HepG2 (cell line): Measurements from ENCODE around the gene VEZF1. TPM values are rescaled to one million over a fixed set of nuclear protein-coding genes. Genes with fewer than 3 reads are reported as not detected.

Source experiments
- CBFB ChIP-seq: sonication (generic); formaldehyde crosslinking; IDR thresholded peaks from 2 replicates; pipeline ENCODE4 v1.4.0; 2020; ENCODE audit warnings: missing genetic modification reagents
- HMG20B ChIP-seq: conservative IDR thresholded peaks from 2 replicates; pipeline ENCODE4 v1.6.1; 2016; ENCODE audit warnings: missing genetic modification reagents, missing compliant biosample characterization
- KDM4B ChIP-seq: sonication (generic); formaldehyde crosslinking; IDR thresholded peaks from 2 replicates; pipeline ENCODE4 v1.4.0; 2020; ENCODE audit warnings: missing genetic modification reagents
- MAF1 ChIP-seq: sonication (generic); formaldehyde crosslinking; IDR thresholded peaks from 2 replicates; pipeline ENCODE4 v1.5.0; 2020; ENCODE audit warnings: missing genetic modification reagents, borderline replicate concordance
- MAZ ChIP-seq, 2 experiments: sonication (generic) in 1 of 2; formaldehyde crosslinking in 1 of 2; IDR thresholded peaks; 2 replicates each; pipeline versions ENCODE4 v1.5.0 to v1.6.1; 2012 to 2020; ENCODE audit warnings: low read depth in 2 of 2, mild to moderate bottlenecking in 2 of 2, borderline replicate concordance in 1 of 2, improper control_type of control experiment in 1 of 2, low read length in 1 of 2, missing genetic modification reagents in 1 of 2, moderate library complexity in 1 of 2
- NCOR1 ChIP-seq: fragments of 200-600 bp; sonication (generic); IDR thresholded peaks from 2 replicates; pipeline ENCODE4 v1.7.0; 2017; ENCODE audit warnings: antibody characterized with exemption, low read length, borderline replicate concordance
- NR3C1 ChIP-seq: sonication (generic); formaldehyde crosslinking; IDR thresholded peaks from 2 replicates; pipeline ENCODE4 v1.4.0; 2020; ENCODE audit warnings: missing genetic modification reagents
- U2AF1 ChIP-seq: fragments of 200-400 bp; formaldehyde crosslinking; optimal IDR thresholded peaks from 2 replicates; pipeline ENCODE3; 2017; ENCODE audit warnings: mild to moderate bottlenecking, low read depth, low read length
- ZNF101 ChIP-seq: sonication (generic); formaldehyde crosslinking; IDR thresholded peaks from 2 replicates; pipeline ENCODE4 v1.4.0; 2020; ENCODE audit warnings: mild to moderate bottlenecking, low read depth, missing genetic modification reagents, borderline replicate concordance
- ZNF567 ChIP-seq: sonication (generic); formaldehyde crosslinking; IDR thresholded peaks from 2 replicates; pipeline ENCODE4 v1.8.1; 2023; ENCODE audit warnings: mild to moderate bottlenecking, missing genetic modification reagents, borderline replicate concordance
- polyA plus RNA-seq, 8 experiments: library from polyadenylated mRNA; depleted of rRNA in 3 of 8; stranded (reverse) in 7 of 8; unstranded in 1 of 8; fragments of >200 nt; fragmentation: Illumina TruSeq in 4 of 8; extraction: Trizol in 4 of 8; gene quantifications; 2 replicates each; pipeline versions ENCODE4 v1.2.1 to v1.2.3, GENCODE V29; 2011 to 2016; ENCODE audit warnings: low read depth in 4 of 8, missing spikeins in 1 of 8, mixed read lengths in 1 of 8; ENCODE audit not compliant: insufficient read depth in 1 of 8
- total RNA-seq, 5 experiments: library from RNA; depleted of rRNA; stranded (reverse); fragments of >200 nt; fragmentation: Illumina TruSeq; extraction: Trizol; gene quantifications; 2 replicates each; pipeline ENCODE4 v1.2.3, GENCODE V29; 2016; ENCODE audit warnings: low read depth in 1 of 5
- TF ChIP-seq, protein P1 (sequence below): sonication (generic); formaldehyde crosslinking; IDR thresholded peaks from 2 replicates; pipeline ENCODE4 v1.9.0; 2021; ENCODE audit warnings: missing genetic modification reagents, mild to moderate bottlenecking, borderline replicate concordance
- TF ChIP-seq, protein P2 (sequence below): sonication (generic); formaldehyde crosslinking; IDR thresholded peaks from 2 replicates; pipeline ENCODE4 v1.4.0; 2020; ENCODE audit warnings: missing genetic modification reagents
- TF ChIP-seq, protein P3 (sequence below): sonication (generic); formaldehyde crosslinking; IDR thresholded peaks from 2 replicates; pipeline ENCODE4; 2020; ENCODE audit warnings: missing genetic modification reagents, mild to moderate bottlenecking, borderline replicate concordance
- TF ChIP-seq, protein P4 (sequence below): IDR thresholded peaks from 2 replicates; pipeline ENCODE4 v1.6.1; 2018; ENCODE audit warnings: missing genetic modification reagents, mild to moderate bottlenecking, missing compliant biosample characterization
- TF ChIP-seq, protein P5 (sequence below): sonication (generic); formaldehyde crosslinking; IDR thresholded peaks from 2 replicates; pipeline ENCODE4 v1.4.0; 2020; ENCODE audit warnings: mild to moderate bottlenecking, missing genetic modification reagents, borderline replicate concordance
- TF ChIP-seq, protein P6 (sequence below): sonication (generic); formaldehyde crosslinking; IDR thresholded peaks from 2 replicates; pipeline ENCODE4 v1.4.0; 2020; ENCODE audit warnings: low read depth, mild to moderate bottlenecking, missing genetic modification reagents

VEZF1 gene
- total and polyA plus RNA-seq, 2 of the 13 experiments (the other 11 are each of a cell fraction or from before 2014, with no cell fraction given) = 45.9 to 49.7 TPM

DNA sequence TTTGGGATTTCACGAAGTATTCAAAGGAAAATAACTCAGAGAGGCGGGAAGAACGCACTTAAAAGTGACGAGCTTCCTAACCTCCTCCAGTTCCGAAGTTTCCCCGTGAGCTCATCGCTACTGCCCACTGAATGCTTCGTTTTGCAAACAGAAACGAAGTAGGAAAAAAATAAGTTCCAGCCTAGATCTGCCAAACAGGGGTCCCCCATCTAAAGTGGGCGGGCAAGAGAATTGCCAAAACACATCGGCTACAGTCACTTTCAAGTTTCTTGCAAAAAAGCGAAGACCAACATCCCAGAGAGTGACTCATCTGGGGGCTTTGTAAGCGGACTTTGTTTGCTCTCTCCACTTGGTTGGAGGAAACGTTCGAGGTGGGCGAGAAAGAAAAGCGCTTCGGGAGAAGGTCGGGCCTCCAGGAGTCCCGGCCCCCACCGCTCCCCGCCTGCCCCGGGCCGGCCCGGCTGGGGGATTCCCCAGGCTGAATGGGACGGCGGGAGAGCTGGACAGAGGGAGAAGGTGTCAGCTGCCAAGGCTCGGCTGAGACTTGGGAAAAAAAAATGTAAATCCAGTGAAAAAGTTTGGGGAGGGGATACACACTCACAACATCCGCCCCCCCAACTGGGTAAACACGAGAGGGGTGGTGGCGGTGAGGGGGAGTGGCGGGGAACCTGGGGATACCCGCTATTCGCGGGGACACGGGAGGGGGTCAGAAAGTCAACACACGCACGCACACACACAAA lies 1.0 kb downstream of the VEZF1 start (continued):
- TF ChIP-seq, protein P1, sequence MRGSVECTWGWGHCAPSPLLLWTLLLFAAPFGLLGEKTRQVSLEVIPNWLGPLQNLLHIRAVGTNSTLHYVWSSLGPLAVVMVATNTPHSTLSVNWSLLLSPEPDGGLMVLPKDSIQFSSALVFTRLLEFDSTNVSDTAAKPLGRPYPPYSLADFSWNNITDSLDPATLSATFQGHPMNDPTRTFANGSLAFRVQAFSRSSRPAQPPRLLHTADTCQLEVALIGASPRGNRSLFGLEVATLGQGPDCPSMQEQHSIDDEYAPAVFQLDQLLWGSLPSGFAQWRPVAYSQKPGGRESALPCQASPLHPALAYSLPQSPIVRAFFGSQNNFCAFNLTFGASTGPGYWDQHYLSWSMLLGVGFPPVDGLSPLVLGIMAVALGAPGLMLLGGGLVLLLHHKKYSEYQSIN = no peak
- TF ChIP-seq NR3C1 (CRISPR knock-in tag) (no peak), U2AF1 (peak; percentile 53), CBFB (0 out of 2 replicates have a peak, but pooled peaks have one; percentile 23), MAF1 (CRISPR knock-in tag) (no peak), KDM4B (CRISPR knock-in tag) (0 out of 2 replicates have a peak, but pooled peaks have one; percentile 3), NCOR1 (peak; percentile 43; the same call in 1 of the 2 replicates), ZNF101 (CRISPR knock-in tag) (no peak), HMG20B (CRISPR knock-in tag) (no peak), ZNF567 (no peak), MAZ (IDR thresholded peaks at IDR 0.05; ENCODE audit: borderline replicate concordance, low read depth, low read length) (peak; percentile 32; the same call in 1 of the 2 replicates), MAZ (CRISPR knock-in tag; IDR thresholded peaks at IDR 0.05; ENCODE audit: low read depth) (peak; percentile 39; the same call in 1 of the 2 replicates)
- TF ChIP-seq, protein P2, sequence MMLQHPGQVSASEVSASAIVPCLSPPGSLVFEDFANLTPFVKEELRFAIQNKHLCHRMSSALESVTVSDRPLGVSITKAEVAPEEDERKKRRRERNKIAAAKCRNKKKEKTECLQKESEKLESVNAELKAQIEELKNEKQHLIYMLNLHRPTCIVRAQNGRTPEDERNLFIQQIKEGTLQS (CRISPR knock-in tag) = peak; percentile 87
- TF ChIP-seq, protein P3, sequence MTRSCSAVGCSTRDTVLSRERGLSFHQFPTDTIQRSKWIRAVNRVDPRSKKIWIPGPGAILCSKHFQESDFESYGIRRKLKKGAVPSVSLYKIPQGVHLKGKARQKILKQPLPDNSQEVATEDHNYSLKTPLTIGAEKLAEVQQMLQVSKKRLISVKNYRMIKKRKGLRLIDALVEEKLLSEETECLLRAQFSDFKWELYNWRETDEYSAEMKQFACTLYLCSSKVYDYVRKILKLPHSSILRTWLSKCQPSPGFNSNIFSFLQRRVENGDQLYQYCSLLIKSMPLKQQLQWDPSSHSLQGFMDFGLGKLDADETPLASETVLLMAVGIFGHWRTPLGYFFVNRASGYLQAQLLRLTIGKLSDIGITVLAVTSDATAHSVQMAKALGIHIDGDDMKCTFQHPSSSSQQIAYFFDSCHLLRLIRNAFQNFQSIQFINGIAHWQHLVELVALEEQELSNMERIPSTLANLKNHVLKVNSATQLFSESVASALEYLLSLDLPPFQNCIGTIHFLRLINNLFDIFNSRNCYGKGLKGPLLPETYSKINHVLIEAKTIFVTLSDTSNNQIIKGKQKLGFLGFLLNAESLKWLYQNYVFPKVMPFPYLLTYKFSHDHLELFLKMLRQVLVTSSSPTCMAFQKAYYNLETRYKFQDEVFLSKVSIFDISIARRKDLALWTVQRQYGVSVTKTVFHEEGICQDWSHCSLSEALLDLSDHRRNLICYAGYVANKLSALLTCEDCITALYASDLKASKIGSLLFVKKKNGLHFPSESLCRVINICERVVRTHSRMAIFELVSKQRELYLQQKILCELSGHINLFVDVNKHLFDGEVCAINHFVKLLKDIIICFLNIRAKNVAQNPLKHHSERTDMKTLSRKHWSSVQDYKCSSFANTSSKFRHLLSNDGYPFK (CRISPR knock-in tag) = 0 out of 2 replicates have a peak, but pooled peaks have one; percentile 23
- TF ChIP-seq, protein P4, sequence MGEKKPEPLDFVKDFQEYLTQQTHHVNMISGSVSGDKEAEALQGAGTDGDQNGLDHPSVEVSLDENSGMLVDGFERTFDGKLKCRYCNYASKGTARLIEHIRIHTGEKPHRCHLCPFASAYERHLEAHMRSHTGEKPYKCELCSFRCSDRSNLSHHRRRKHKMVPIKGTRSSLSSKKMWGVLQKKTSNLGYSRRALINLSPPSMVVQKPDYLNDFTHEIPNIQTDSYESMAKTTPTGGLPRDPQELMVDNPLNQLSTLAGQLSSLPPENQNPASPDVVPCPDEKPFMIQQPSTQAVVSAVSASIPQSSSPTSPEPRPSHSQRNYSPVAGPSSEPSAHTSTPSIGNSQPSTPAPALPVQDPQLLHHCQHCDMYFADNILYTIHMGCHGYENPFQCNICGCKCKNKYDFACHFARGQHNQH (CRISPR knock-in tag) = 0 out of 2 replicates have a peak, but pooled peaks have one; percentile 32
- TF ChIP-seq, protein P5, sequence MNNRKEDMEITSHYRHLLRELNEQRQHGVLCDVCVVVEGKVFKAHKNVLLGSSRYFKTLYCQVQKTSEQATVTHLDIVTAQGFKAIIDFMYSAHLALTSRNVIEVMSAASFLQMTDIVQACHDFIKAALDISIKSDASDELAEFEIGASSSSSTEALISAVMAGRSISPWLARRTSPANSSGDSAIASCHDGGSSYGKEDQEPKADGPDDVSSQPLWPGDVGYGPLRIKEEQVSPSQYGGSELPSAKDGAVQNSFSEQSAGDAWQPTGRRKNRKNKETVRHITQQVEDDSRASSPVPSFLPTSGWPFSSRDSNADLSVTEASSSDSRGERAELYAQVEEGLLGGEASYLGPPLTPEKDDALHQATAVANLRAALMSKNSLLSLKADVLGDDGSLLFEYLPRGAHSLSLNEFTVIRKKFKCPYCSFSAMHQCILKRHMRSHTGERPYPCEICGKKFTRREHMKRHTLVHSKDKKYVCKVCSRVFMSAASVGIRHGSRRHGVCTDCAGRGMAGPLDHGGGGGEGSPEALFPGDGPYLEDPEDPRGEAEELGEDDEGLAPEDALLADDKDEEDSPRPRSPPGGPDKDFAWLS = no peak; the same call in 1 of the 2 replicates
- TF ChIP-seq, protein P6, sequence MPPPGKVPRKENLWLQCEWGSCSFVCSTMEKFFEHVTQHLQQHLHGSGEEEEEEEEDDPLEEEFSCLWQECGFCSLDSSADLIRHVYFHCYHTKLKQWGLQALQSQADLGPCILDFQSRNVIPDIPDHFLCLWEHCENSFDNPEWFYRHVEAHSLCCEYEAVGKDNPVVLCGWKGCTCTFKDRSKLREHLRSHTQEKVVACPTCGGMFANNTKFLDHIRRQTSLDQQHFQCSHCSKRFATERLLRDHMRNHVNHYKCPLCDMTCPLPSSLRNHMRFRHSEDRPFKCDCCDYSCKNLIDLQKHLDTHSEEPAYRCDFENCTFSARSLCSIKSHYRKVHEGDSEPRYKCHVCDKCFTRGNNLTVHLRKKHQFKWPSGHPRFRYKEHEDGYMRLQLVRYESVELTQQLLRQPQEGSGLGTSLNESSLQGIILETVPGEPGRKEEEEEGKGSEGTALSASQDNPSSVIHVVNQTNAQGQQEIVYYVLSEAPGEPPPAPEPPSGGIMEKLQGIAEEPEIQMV (CRISPR knock-in tag) = no peak
